Vagina (tissue), 2 donors: ENCODE results near the gene NEK4. TPM values are rescaled to one million over a fixed set of nuclear protein-coding genes. Genes with fewer than 3 reads are reported as not detected.

Experiments
- DNase-seq, 2 donors: peaks; one replicate each; pipeline ENCODE4 v3.0.0-alpha.2; 2017; ENCODE audit errors: extremely low spot score in 2 of 2
- H3K27ac ChIP-seq: fragments of 200-600 bp; sonication (generic); one replicate; pipeline ENCODE4 v1.5.1; 2019
- H3K27me3 ChIP-seq: fragments of 200-600 bp; sonication (generic); one replicate; pipeline ENCODE4 v1.5.1; 2019
- H3K36me3 ChIP-seq, 2 donors: fragments of 200-600 bp; sonication (generic); one replicate each; pipeline ENCODE4 v1.5.1; 2017 to 2019
- H3K4me1 ChIP-seq: fragments of 200-600 bp; sonication (generic); one replicate; pipeline ENCODE4 v1.5.1; 2019
- H3K4me3 ChIP-seq, 2 donors: fragments of 200-600 bp; sonication (generic); 1 replicate in 1 of 2; 2 replicates in 1 of 2; pipeline ENCODE4 v1.5.1; 2016 to 2019
- H3K9me3 ChIP-seq: fragments of 200-600 bp; sonication (generic); one replicate; pipeline ENCODE4 v1.5.1; 2019
- POLR2A ChIP-seq, 2 donors: fragments of 450-650 bp; IDR thresholded peaks; one replicate each; pipeline ENCODE4 v1.6.1; 2017; ENCODE audit warnings: antibody characterized with exemption in 2 of 2, mild to moderate bottlenecking in 2 of 2, moderate library complexity in 2 of 2
- POLR2AphosphoS5 ChIP-seq, 2 donors: sonication (generic); formaldehyde crosslinking; IDR thresholded peaks; one replicate each; pipeline ENCODE4 v1.9.0; 2017; ENCODE audit warnings: antibody characterized with exemption in 2 of 2, mild to moderate bottlenecking in 2 of 2, low read depth in 1 of 2; ENCODE audit not compliant: insufficient read depth in 1 of 2
- intact Hi-C: fragments of 100-400 bp; cut with DNase I; formaldehyde crosslinking; loops from one replicate; pipeline ENCODE4 v1.15.1; 2023
- total RNA-seq: library from RNA; depleted of rRNA; stranded (reverse); fragments of >200 nt; gene quantifications from one replicate; pipeline ENCODE4 v1.2.3, GENCODE V29; 2016
- TF ChIP-seq, protein P1 (sequence below), 3 experiments: fragments of 450-650 bp in 2 of 3; fragments of 200-600 bp in 1 of 3; sonication (generic) in 1 of 3; IDR thresholded peaks; one replicate each; pipeline ENCODE4 v1.5.1; 2017 to 2019; ENCODE audit warnings: antibody characterized with exemption in 3 of 3, mild to moderate bottlenecking in 2 of 3, moderate library complexity in 2 of 3

NEK4 gene
- total RNA-seq, 1 donor from 2014 or later, result 53.0 TPM

DNA sequence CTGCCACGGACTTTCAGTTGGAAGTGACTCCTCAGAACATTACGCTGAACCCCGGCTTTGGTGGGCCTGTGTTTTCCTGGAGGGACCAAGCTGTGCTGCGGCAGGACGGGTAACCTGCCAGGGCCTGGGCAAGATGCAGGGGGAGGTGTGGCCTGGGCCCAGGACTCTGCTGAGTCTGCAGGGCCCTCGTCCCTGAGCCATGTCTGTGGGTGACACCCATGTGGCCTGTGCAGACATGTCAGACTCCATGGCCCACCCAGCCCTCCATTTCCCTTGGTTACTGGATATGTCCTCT is 19.0 kb upstream of the NEK4 start:
- TF ChIP-seq, protein P1, sequence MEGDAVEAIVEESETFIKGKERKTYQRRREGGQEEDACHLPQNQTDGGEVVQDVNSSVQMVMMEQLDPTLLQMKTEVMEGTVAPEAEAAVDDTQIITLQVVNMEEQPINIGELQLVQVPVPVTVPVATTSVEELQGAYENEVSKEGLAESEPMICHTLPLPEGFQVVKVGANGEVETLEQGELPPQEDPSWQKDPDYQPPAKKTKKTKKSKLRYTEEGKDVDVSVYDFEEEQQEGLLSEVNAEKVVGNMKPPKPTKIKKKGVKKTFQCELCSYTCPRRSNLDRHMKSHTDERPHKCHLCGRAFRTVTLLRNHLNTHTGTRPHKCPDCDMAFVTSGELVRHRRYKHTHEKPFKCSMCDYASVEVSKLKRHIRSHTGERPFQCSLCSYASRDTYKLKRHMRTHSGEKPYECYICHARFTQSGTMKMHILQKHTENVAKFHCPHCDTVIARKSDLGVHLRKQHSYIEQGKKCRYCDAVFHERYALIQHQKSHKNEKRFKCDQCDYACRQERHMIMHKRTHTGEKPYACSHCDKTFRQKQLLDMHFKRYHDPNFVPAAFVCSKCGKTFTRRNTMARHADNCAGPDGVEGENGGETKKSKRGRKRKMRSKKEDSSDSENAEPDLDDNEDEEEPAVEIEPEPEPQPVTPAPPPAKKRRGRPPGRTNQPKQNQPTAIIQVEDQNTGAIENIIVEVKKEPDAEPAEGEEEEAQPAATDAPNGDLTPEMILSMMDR (IDR thresholded peaks at IDR 0.05), result no peak
- TF ChIP-seq POLR2AphosphoS5 (IDR thresholded peaks at IDR 0.05; ENCODE audit: insufficient read depth in 1 of 2, low read depth in 1 of 2), result no peak
- TF ChIP-seq POLR2A (IDR thresholded peaks at IDR 0.05), result no peak

DNA sequence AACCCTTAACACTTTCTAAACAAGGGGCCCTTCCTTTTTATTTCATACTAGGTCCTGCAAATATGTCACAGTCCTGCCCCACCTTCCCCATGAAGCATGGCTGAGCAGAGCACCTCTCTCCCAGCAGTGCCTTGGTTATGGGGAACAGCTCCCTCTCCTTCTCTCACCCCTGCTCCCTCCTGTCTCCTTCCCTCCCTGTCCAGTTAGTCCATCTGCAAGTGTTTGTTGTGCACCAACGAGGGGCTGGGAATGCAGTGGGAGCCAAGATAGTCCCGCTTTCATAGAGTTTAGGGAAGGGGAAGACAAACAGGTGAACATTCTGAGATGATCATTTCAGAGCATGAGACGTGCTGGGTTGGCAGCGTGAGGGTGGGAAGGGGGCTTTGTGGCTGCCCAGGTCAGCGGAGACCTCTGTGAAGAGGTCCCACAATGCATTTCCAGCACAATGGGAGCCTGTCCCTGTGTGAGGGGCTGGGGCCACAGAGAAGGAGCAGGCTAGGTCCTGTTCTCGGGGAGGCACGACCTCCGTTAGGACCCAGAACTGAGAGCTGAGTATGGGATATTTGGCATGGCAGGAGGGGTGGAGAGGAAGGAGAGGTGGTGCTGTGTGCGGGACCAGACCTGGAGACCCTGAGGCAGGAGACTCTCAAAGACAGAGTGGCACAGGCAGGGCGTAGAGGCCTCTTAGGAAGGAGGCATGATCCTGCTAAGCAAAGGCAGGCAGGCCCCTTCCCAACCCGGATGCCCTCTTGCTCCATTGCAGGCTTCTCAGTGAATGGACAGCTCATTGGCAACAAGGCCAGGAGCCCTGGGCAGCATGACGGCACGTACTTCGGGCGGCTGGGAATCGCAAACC is 18.4 kb upstream of the NEK4 start:
- TF ChIP-seq POLR2A (IDR thresholded peaks at IDR 0.05), result no peak
- no peak for TF ChIP-seq POLR2AphosphoS5 (IDR thresholded peaks at IDR 0.05; ENCODE audit: insufficient read depth in 1 of 2, low read depth in 1 of 2)
- TF ChIP-seq, protein P1 (IDR thresholded peaks at IDR 0.05), result no peak
- no peak for DNase-seq
- Histone ChIP-seq H3K27me3 (no peaks in the 10 kb centered on the region), H3K4me3 (no peak overlapping the region), H3K36me3 (no peaks in the 10 kb centered on the region), H3K27ac (no peak overlapping the region), H3K4me1 (peaks cover 13% of the 10 kb centered on the region), H3K9me3 (no peaks in the 10 kb centered on the region)
- intact Hi-C loops, result no loop called here

More for the DNA sequence above, 19.0 kb upstream of the NEK4 start:
- H3K4me1 ChIP-seq, result peaks cover 13% of the 10 kb centered on the region
- DNase-seq, result no peak
- no peak overlapping the region for H3K4me3 ChIP-seq
- intact Hi-C loops, result no loop called here
- H3K9me3 ChIP-seq, result no peaks in the 10 kb centered on the region
- H3K27ac ChIP-seq, result no peak overlapping the region
- no peaks in the 10 kb centered on the region for H3K36me3 ChIP-seq
- no peaks in the 10 kb centered on the region for H3K27me3 ChIP-seq

DNA sequence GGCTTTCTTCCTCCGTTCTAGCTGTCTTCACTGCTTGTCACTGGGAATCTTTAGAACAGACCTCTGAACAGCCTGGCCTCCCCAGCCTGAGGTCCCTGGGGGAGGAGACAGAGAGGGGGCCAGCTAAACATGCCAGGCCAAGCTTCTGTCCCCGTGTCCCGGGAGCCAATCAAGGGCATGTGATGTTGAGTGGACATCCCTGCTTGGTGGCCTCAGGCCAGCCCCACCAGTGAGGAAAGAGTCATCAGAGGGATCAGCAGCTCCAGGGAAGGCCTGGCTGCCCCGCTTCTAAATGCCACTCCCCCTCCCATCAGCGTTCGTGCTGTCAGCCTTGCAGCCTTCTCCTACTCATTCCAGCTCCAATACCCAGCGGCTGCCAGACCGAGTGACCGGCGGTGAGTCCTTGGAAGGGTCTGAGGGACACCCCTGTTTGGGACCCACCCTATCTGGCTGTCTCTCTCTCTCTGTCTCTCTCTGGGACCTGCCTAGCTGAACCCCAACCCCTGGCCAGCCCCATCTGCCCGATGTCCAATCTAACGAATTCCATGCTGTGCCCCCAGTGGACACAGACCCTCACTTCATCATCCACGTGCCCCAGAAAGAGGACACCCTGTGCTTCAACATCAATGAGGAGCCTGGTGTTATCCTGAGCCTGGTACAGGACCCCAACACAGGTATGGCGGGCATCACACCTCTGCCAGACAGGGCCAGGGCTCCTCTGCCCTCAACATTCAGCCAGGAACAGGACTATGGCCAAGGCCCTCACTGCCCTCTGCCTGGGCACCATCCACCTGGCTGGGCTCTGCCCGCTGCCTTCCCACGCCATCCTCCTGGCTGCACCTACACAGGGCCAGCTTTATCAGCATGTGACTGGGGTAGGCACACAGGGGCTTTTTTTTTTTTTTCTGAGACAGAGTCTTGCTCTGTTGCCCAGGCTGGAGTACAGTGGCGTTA is 17.2 kb upstream of the NEK4 start:
- intact Hi-C loops, result no loop called here
- no peak for DNase-seq
- Histone ChIP-seq H3K27ac (no peak overlapping the region), H3K36me3 (no peaks in the 10 kb centered on the region), H3K27me3 (no peaks in the 10 kb centered on the region), H3K9me3 (no peaks in the 10 kb centered on the region), H3K4me3 (no peak overlapping the region), H3K4me1 (peaks cover 13% of the 10 kb centered on the region)
- TF ChIP-seq POLR2A (IDR thresholded peaks at IDR 0.05), result no peak
- TF ChIP-seq, protein P1 (IDR thresholded peaks at IDR 0.05), result no peak
- peak in 1 of 2 donors; percentile 28 for TF ChIP-seq POLR2AphosphoS5 (IDR thresholded peaks at IDR 0.05; ENCODE audit: insufficient read depth in 1 of 2, low read depth in 1 of 2)

DNA sequence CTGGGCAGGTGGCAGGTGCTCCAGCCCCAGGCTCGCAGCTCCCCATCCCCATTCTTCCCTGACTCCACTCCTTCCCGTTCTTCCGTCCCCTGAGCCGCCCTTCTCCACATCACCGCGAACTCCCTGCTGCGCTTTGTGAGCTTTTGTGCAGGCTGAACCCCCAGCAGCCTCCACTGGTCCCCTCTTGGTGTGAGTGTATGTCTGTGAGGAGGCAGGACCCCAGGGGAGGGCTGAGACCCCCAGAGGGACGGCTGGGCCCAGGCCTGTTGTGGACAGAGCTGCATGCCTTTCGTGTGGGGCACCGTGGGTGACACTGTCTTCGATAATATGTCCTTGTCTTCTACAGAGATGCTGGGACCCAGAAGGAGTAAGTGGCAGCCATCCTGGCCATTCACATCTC is 16.5 kb upstream of the NEK4 start:
- intact Hi-C loops, result no loop called here
- Histone ChIP-seq H3K4me1 (peaks cover 13% of the 10 kb centered on the region), H3K4me3 (no peak overlapping the region), H3K27ac (no peak overlapping the region), H3K36me3 (no peaks in the 10 kb centered on the region), H3K9me3 (no peaks in the 10 kb centered on the region), H3K27me3 (no peaks in the 10 kb centered on the region)
- DNase-seq, result no peak
- TF ChIP-seq, protein P1 (IDR thresholded peaks at IDR 0.05), result no peak
- TF ChIP-seq POLR2A (IDR thresholded peaks at IDR 0.05), result no peak
- TF ChIP-seq POLR2AphosphoS5 (IDR thresholded peaks at IDR 0.05; ENCODE audit: insufficient read depth in 1 of 2, low read depth in 1 of 2), result no peak
